ENCODE measurements around the gene VCL.
"Not testable (repeated sequence)": the region's sequence is repeated elsewhere in the genome, so short reads cannot be mapped to it uniquely, and the experiment has no call there.

The VCL gene

GRCh38 chr10:74022926-74023629, 25.2 kb downstream of the VCL start:
- H3K36me3 ChIP-seq (ENCODE audit: insufficient read depth, low read length), result no peaks in the 10 kb centered on the region
- H3K27ac ChIP-seq, result no peak overlapping the region
- no peak overlapping the region for H3K4me3 ChIP-seq
- DNase-seq (ENCODE audit: low read depth, low spot score), result no peak
- TF ChIP-seq POLR2AphosphoS5 (IDR thresholded peaks at IDR 0.05; ENCODE audit: borderline replicate concordance, low read depth, low read length), result no peak
- TF ChIP-seq EZH2 (IDR thresholded peaks at IDR 0.05), result no peak
- TF ChIP-seq FOXP2 (optimal IDR thresholded peaks at IDR 0.05; ENCODE audit: control extremely low read depth, extremely low read length, insufficient read depth), result no peak
- H3K9me3 ChIP-seq (ENCODE audit: low read depth, low read length), result no peaks in the 10 kb centered on the region
- no peak overlapping the region for H3K9ac ChIP-seq (ENCODE audit: insufficient read length)

DNA sequence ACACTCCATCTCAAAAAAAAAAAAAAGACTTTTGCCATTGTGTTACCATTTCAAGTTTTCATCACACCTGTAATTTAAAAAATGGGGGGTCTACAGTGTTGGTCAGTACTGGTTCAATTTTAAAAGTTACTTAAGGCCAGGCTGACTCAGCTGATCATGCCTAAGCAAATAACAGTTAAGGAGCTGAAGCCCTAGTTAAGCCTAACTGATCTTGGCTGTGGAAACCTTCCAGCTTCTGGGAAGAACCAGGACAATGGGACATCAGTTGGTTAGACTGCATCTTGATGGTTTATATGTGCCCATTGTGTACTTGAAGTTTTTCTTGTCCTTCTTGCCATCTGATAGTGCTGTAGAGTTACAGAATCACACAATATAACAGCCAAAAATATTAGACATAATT, 26.7 kb downstream of the VCL start:
- H3K27ac ChIP-seq, result no peak overlapping the region
- no peaks in the 10 kb centered on the region for H3K36me3 ChIP-seq (ENCODE audit: insufficient read depth, low read length)
- H3K9me3 ChIP-seq (ENCODE audit: low read depth, low read length), result no peaks in the 10 kb centered on the region

GRCh38 chr10:74025380-74025978, 27.6 kb downstream of the VCL start:
- Histone ChIP-seq H3K9ac (ENCODE audit: insufficient read length) (no peak overlapping the region), H3K27ac (no peak overlapping the region), H3K9me3 (ENCODE audit: low read depth, low read length) (no peaks in the 10 kb centered on the region), H3K4me3 (no peak overlapping the region), H3K36me3 (ENCODE audit: insufficient read depth, low read length) (no peaks in the 10 kb centered on the region)
- no peak for TF ChIP-seq POLR2AphosphoS5 (IDR thresholded peaks at IDR 0.05; ENCODE audit: borderline replicate concordance, low read depth, low read length)
- no peak for TF ChIP-seq EZH2 (IDR thresholded peaks at IDR 0.05)
- no peak for TF ChIP-seq FOXP2 (optimal IDR thresholded peaks at IDR 0.05; ENCODE audit: control extremely low read depth, extremely low read length, insufficient read depth)
- no peak for DNase-seq (ENCODE audit: low read depth, low spot score)

More for the DNA sequence above, 26.7 kb downstream of the VCL start:
- no peak for DNase-seq (ENCODE audit: low read depth, low spot score)
- Histone ChIP-seq H3K9ac (ENCODE audit: insufficient read length) (no peak overlapping the region), H3K4me3 (no peak overlapping the region)
- no peak for TF ChIP-seq FOXP2 (optimal IDR thresholded peaks at IDR 0.05; ENCODE audit: control extremely low read depth, extremely low read length, insufficient read depth)
- no peak for TF ChIP-seq EZH2 (IDR thresholded peaks at IDR 0.05)
- TF ChIP-seq POLR2AphosphoS5 (IDR thresholded peaks at IDR 0.05; ENCODE audit: borderline replicate concordance, low read depth, low read length), result no peak

GRCh38 chr10:74026428-74027015, 28.6 kb downstream of the VCL start:
- TF ChIP-seq FOXP2 (optimal IDR thresholded peaks at IDR 0.05; ENCODE audit: control extremely low read depth, extremely low read length, insufficient read depth) (no peak), POLR2AphosphoS5 (IDR thresholded peaks at IDR 0.05; ENCODE audit: borderline replicate concordance, low read depth, low read length) (no peak), EZH2 (IDR thresholded peaks at IDR 0.05) (no peak)
- no peak overlapping the region for H3K4me3 ChIP-seq
- no peak overlapping the region for H3K9ac ChIP-seq (ENCODE audit: insufficient read length)
- DNase-seq (ENCODE audit: low read depth, low spot score), result no peak
- no peaks in the 10 kb centered on the region for H3K9me3 ChIP-seq (ENCODE audit: low read depth, low read length)
- no peak overlapping the region for H3K27ac ChIP-seq
- no peaks in the 10 kb centered on the region for H3K36me3 ChIP-seq (ENCODE audit: insufficient read depth, low read length)

GRCh38 chr10:74027702-74028101, 29.8 kb downstream of the VCL start:
- Histone ChIP-seq H3K9ac (ENCODE audit: insufficient read length) (no peak overlapping the region), H3K9me3 (ENCODE audit: low read depth, low read length) (no peaks in the 10 kb centered on the region), H3K27ac (no peak overlapping the region), H3K4me3 (no peak overlapping the region), H3K36me3 (ENCODE audit: insufficient read depth, low read length) (no peaks in the 10 kb centered on the region)
- DNase-seq (ENCODE audit: low read depth, low spot score), result no peak
- no peak for TF ChIP-seq EZH2 (IDR thresholded peaks at IDR 0.05)
- TF ChIP-seq POLR2AphosphoS5 (IDR thresholded peaks at IDR 0.05; ENCODE audit: borderline replicate concordance, low read depth, low read length), result no peak
- TF ChIP-seq FOXP2 (optimal IDR thresholded peaks at IDR 0.05; ENCODE audit: control extremely low read depth, extremely low read length, insufficient read depth), result no peak

DNA sequence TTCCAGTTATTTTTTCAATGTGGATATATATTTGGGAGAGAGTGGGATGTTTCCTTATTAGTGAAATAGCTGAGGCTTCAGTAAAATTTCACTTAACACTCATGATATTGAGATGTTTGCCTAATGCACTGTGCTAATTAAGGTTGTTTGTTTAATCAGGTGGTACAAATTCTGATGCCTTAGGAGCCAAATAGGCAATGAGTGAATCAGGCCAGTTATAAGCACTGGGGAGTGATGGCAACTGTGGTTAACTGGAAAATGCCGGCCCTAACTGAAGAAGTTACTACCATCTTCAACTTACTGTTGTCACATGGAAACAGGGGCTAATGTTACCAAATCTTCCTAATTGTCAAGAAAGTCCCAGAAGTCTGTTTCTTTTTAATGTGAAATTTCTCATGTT, 32.0 kb downstream of the VCL start:
- DNase-seq (ENCODE audit: low read depth, low spot score), result no peak
- Histone ChIP-seq H3K4me3 (no peak overlapping the region), H3K36me3 (ENCODE audit: insufficient read depth, low read length) (no peaks in the 10 kb centered on the region), H3K9ac (ENCODE audit: insufficient read length) (no peak overlapping the region), H3K27ac (no peak overlapping the region), H3K9me3 (ENCODE audit: low read depth, low read length) (no peaks in the 10 kb centered on the region)
- TF ChIP-seq POLR2AphosphoS5 (IDR thresholded peaks at IDR 0.05; ENCODE audit: borderline replicate concordance, low read depth, low read length), result no peak

- not testable (repeated sequence) for DNase-seq (ENCODE audit: low read depth, low spot score); H3K36me3 ChIP-seq (ENCODE audit: insufficient read depth, low read length); H3K9ac ChIP-seq (ENCODE audit: insufficient read length); H3K27ac ChIP-seq; H3K4me3 ChIP-seq; H3K9me3 ChIP-seq (ENCODE audit: low read depth, low read length)
Observed at GRCh38 chr10:74032208-74032607, 34.3 kb downstream of the VCL start.

DNA sequence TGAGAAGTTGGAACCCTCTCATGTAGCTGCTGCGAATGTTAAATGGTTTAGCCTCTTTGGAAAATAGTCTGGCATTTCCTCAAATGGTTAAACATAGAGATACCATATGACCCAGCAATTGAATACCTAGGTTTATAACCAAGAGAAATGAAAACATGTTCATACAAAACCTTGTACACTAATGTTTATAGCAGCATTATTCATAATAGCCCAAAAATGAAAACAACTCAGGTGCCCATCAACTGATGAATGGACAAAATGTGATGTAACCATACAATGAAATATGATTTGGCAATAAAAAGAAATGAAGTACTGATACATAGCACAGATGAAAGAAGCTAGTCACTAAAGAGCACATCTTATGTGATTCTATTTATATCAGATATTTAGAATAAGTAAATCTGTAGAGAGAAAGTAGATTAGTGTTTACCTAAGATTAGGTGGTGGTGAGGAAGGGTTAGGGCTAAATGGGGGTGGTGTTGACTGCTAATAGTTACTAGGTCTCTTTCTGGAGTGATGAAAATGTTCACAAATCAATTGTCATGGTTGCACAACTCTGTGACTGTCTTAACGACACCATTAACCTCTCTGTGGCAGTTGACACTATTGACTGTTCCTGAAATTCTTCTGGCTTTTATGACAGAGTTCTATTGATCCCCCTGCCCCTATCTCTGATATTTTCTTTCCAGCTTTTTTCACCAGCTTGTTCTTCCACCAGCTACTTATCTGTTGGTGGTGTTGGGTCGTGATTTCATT, 35.2 kb downstream of the VCL start:
- no peak overlapping the region for H3K27ac ChIP-seq
- DNase-seq (ENCODE audit: low read depth, low spot score), result no peak
- H3K36me3 ChIP-seq (ENCODE audit: insufficient read depth, low read length), result no peaks in the 10 kb centered on the region
- H3K4me3 ChIP-seq, result no peak overlapping the region
- H3K9ac ChIP-seq (ENCODE audit: insufficient read length), result no peak overlapping the region
- no peak for TF ChIP-seq EZH2 (IDR thresholded peaks at IDR 0.05)
- no peak for TF ChIP-seq POLR2AphosphoS5 (IDR thresholded peaks at IDR 0.05; ENCODE audit: borderline replicate concordance, low read depth, low read length)
- TF ChIP-seq FOXP2 (optimal IDR thresholded peaks at IDR 0.05; ENCODE audit: control extremely low read depth, extremely low read length, insufficient read depth), result no peak
- no peaks in the 10 kb centered on the region for H3K9me3 ChIP-seq (ENCODE audit: low read depth, low read length)

All from SK-N-MC (cell line).